NCI-H2227 (cell line): Measurements from ENCODE around the gene CNTNAP1.
"Not testable (repeated sequence)": the region's sequence is repeated elsewhere in the genome, so short reads cannot be mapped to it uniquely, and the experiment has no call there.

Experiments used
- DNase-seq: peaks from one replicate; lab custom pipeline; 2025; ENCODE audit not compliant: unreplicated experiment; lab: John Stamatoyannopoulos, UW

CNTNAP1 gene

DNA sequence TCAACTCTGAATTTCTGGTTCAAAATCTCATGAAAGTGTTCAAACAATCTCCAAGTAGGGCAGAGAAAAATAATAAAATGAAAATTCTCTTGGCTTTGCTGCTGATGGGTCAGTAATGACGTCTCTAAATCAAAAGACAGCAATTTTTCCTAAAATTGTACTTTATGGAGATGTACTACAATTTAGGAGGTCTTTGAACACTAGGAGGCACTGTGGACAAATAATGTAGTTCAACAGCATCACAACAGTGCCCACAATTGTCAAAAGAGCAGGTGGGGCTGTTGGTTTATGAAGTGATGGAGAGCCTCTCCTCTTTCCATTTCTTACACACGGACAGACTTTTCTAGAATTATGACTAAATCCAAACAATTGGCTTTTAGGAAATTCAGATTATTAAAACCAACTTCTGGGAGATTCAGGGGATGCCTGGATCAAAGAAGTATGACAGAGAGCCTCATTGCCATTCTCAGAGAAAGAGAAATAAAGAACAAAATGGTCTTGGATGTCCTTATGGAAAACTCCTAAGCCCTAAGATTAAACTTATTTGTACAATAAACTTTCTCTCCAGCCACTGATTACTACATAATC lies 38.8 kb downstream of the CNTNAP1 start:
- peak; percentile 84 for DNase-seq

DNA sequence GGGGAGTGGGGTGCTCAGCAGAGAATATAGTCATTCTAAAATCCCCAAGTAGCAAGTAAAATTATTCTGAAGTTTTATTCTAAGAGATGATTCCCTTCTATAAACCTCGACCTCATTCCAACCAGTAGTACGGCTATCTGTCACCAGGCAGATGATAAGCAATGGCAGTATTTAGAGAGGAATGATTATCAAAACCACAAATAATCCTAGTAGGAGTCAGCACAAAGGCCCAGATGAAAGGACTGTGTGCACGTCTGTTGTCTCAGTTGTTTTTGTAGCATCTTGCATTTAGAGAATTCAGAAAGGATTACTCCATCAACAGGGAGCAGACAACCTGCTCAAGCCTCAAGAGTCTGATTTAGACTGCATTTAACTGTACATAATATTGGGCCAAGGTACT lies 41.3 kb downstream of the CNTNAP1 start:
- no peak for DNase-seq

DNA sequence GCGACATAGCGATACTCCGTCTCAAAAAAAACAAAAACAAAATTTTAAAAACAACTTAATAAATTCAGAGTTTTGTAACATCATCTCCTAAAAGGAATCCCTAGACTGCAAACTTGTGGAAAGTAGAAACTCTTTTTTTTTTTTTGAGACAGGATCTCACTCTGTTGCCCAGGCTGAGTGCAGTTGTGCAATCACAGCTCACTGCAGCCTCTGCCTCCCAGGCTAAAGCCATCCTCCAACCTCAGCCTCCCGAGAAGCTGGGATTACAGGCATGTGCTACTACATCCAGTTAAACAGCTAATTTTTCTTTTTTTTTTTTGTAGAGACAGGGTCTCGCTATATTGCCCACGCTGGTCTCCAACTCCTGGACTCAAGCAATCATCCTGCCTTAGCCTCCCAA lies 42.8 kb downstream of the CNTNAP1 start:
- DNase-seq, result no peak

DNA sequence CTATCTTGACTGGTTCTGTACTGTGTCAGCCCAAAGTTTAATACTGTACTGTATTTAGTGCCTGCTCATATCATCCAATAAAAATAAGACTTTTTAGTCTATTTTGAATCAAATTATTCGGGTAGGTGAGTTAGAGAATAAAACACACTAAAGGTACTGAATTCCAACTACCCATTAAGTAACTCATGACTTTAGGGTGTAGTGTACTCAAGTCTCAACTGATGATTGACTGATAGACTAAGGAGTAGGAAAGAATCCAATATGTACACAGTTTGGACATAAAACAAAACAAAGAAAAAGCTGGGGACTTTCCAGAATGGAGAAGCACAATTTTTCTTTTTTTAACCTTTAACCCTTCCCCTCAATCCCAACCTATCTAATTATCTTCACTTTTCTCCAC lies 58.4 kb downstream of the CNTNAP1 start:
- no peak for DNase-seq

DNA sequence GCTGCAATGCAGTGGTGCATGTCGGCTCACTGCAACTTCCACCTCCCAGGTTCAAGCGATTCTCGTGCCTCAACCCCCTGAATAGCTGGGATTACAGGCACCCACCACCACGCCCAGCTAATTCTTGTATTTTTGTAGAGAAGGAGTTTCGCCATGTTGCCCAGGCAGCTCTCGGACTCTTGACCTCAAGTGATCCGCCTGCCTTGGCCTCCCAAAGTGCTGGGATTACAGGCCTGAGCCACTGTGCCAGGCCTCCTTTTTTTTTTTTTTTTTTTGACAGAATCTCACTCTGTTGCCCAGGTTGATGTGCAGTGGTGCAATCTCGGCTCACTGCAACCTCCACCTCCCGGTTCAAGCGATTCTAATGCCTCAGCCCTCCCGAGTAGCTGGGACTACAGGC lies 60.6 kb downstream of the CNTNAP1 start:
- DNase-seq, result not testable (repeated sequence)

DNA sequence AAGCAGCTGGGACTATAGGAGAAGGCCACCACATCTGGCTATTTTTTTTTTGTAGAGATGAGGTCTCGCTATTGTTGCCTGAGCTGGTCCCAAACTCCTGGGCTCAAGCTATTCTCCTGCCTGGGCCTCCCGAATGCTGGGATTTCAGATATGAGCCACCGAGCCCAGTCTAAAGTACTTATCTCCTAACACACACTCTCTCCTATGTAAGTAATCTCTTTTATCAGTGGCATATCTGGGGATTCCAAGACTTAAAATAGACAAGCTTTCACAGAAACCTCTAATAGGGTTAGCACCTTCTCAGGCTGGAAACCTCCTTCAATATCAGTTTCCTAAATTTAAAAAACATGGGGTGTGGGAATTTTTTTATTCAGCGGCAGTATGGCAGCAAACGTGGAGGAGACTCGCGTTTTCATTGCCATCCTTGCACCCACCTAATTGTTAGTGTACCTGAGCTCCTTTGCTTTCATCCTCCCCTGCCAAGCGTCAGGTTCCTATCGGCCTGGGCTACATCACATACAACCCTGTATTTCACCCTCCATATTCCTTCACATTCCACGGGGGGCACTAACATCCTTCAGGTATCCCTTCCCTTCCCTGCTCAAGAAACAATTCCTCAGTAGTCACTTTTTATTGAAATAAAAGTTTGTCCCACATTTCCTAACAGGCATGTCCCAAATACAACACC lies 61.4 kb downstream of the CNTNAP1 start:
- peak; percentile 35 for DNase-seq

DNA sequence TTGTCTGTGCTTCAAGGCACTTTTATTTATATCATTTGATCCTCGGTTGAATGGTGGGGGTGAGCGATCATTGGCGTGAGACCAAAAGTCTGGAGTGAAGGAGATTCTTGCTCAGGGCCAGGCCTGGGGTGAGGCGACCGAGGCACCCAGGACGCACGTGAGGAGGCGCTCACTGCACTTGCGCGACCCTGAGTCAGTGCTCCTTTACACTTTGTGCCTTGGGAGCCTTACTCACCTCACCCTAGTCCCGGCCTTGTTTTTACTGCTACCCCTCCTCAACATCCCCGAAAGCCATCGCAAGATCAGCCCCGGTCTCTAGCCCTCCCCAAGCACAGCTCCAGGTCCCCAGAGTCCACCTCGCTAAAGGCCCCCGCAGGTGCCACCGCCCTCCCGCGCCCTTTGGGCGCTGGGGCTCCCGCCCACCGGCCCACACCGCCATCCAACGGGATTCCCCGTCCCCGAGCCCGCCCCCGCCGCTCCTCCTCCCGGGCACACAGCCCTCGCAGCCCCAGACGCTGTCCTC lies 62.0 kb downstream of the CNTNAP1 start:
- peak; percentile 88 for DNase-seq

DNA sequence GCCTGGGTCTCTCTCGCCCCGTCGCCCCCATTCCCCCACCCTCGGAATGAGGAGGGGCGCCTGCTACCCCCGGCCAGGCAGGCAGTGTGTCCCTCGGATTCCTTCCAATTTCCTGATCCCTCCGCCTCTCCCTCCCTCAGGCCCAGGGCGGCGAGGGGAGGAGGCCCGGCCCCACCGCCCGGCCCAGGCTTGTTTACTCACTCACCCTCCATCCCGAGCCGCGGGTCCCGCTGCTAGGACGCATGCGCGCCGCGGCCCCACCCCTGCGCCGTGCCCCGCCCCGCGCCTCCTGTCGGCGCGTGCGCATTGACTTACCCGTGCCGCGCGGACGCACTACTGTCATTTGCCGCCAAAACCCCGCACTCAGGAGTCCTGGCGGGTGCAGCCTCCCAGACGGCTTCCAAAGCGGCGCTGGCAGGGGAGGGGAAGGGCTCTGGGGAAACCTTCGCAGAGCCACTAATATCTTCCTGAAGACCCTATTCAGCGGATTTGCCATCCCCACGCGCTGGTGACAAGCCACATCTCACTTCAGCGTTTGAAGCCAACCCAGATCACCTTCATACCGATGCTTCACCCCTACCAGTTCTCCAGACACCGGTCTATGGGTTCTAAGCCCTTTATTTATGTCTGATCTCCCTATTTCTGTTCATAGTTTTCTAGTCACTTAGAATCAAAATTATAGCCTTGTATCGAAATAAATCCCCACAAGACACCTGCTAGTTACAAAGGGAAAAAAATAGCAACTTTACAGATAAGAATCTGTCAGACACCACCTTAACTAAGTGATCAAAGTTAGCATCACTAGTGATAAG lies 62.7 kb downstream of the CNTNAP1 start, which contains the start of gene EZH1:
Gene EZH1, minus strand, starts transcription at position 235 of the 812 bp plus-strand sequence. CDS start 16,099 bp downstream, outside the sequence.
- peak; percentile 97 for DNase-seq

DNA sequence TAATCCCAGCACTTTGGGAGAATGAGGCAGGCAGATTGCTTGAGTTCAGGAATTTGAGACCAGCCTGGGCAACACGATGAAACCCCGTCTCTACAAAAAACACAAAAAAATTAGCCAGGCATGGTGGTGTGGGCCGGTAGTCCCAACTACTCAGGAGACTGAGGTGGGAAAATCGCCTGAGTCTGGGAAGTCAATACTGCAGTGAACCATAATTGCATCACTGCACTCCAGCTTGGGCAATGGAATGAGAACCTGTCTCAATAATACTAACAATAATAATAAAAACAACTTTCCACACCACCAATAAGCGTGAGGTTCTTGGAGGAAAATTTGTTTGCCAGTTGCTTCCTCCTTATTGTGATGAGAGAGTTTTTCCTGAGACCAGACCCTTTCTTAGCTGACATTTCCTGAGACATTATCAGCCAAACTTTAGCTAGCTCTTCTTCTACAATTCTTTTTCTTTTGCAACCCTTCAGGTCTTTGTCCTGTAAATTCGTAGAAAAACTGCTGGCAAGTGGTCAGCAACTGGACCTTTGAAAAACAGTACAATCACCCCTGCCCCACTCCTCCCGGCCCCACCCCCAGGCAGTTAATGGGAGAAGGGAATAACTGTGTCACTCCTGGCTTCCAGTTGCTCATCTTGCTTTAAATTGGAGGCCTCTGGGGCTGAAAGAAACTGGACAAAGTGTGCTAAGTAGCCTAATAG lies 66.0 kb downstream of the CNTNAP1 start:
- no peak for DNase-seq

DNA sequence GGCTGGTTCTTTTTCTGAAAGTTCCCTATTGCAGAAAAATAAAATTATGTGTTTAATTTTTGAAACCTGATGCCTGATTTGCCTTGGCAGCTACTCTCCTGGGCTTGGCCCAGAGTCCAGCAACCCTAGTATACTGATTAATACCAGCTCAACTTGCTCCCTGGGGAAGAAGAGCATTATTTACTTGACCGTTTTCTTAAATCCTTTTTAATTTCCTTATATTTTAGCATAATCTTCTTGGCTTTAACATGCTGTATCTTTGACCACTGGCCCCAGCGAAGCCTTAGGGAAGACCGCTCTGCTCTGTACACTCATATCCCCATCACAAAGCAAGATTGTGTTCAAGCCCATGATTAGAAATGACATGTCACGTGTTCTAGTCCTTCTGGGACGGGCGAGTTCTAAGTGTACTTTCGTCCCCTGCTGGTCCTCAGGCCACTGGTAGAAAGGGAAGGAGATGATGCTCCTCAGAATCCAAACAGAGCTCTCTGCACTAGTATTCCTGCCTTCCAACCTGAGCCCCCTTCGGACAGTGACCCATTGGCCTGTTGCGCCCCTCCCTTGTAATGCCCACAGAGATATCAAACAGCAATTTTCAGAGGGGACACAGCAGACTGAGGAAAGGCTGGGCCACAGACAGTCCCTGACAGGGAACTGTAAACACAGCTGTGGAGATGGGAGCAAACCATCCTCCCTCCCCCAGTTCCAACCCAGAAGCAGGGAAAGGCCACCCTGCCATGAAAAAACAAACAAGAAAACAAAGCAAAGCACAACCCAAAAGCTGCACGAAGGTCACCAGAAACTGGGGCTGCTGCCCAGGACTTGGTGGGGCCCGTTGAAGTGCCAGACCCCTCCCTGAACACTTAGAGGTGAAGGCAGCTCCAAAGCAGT lies 66.8 kb downstream of the CNTNAP1 start:
- no peak for DNase-seq
